Tibial nerve (tissue), 4 donors: ENCODE data around the gene DNM3. TPM values are rescaled to one million over a fixed set of nuclear protein-coding genes. Genes with fewer than 3 reads are reported as not detected.

Experiments
- DNase-seq, 2 donors: peaks; one replicate each; pipeline ENCODE4 v3.0.0-alpha.2; 2019; ENCODE audit warnings: low spot score in 2 of 2
- H3K27ac ChIP-seq, 4 donors: fragments of 200-600 bp; sonication (generic) in 3 of 4; one replicate each; pipeline ENCODE4 v1.5.1; 2017 to 2019; ENCODE audit warnings: mild to moderate bottlenecking in 1 of 4
- H3K27me3 ChIP-seq, 2 donors: fragments of 200-600 bp; sonication (generic) in 1 of 2; one replicate each; pipeline versions ENCODE4 v1.5.1 to v1.6.0; 2017 to 2019
- H3K36me3 ChIP-seq, 3 donors: fragments of 200-600 bp; sonication (generic); one replicate each; pipeline ENCODE4 v1.5.1; 2018 to 2019
- H3K4me1 ChIP-seq, 4 donors: fragments of 200-600 bp; sonication (generic) in 3 of 4; one replicate each; pipeline ENCODE4 v1.5.1; 2017 to 2019
- H3K4me3 ChIP-seq, 4 donors: fragments of 200-600 bp; sonication (generic) in 3 of 4; one replicate each; pipeline ENCODE4 v1.5.1; 2017 to 2019; ENCODE audit warnings: mild to moderate bottlenecking in 1 of 4, moderate library complexity in 1 of 4
- H3K9me3 ChIP-seq, 4 donors: fragments of 200-600 bp; sonication (generic) in 3 of 4; one replicate each; pipeline ENCODE4 v1.5.1; 2017 to 2019
- CTCF ChIP-seq, 5 experiments: fragments of 200-600 bp in 3 of 5; fragments of 450-650 bp in 2 of 5; sonication (generic) in 3 of 5; IDR thresholded peaks; one replicate each; pipeline ENCODE4 v1.5.1; 2016 to 2019; ENCODE audit warnings: antibody characterized with exemption in 5 of 5, mild to moderate bottlenecking in 3 of 5, moderate library complexity in 2 of 5
- EP300 ChIP-seq, 2 donors: sonication (generic); formaldehyde crosslinking; IDR thresholded peaks; one replicate each; pipeline ENCODE4 v1.6.1; 2017; ENCODE audit warnings: antibody characterized with exemption in 2 of 2, mild to moderate bottlenecking in 1 of 2
- POLR2A ChIP-seq, 2 donors: fragments of 450-650 bp; IDR thresholded peaks; one replicate each; pipeline ENCODE4 v1.6.1; 2017; ENCODE audit warnings: antibody characterized with exemption in 2 of 2, mild to moderate bottlenecking in 2 of 2, moderate library complexity in 2 of 2
- WGBS, 2 donors: methylation state at CpG; one replicate each; pipeline ENCODE4 v1.1.5; 2018; 5-methylcytosine and 5-hydroxymethylcytosine counted together
- total RNA-seq, 4 donors: library from RNA; depleted of rRNA; stranded (reverse); fragments of >200 nt; gene quantifications; one replicate each; pipeline ENCODE4 v1.1.0, GENCODE V29; 2016

The DNM3 gene
- total RNA-seq, 4 donors from 2014 or later: 9.8 to 15.3 (median 12.3) TPM

GRCh38 chr1:171816300-171816901 lies 24.9 kb upstream of the DNM3 start:
- no peaks in the 10 kb centered on the region for H3K36me3 ChIP-seq
- no peak for DNase-seq
- H3K27ac ChIP-seq: no peak overlapping the region
- H3K4me3 ChIP-seq: no peak overlapping the region
- H3K9me3 ChIP-seq: no peaks in the 10 kb centered on the region
- TF ChIP-seq CTCF (IDR thresholded peaks at IDR 0.05) (no peak), POLR2A (IDR thresholded peaks at IDR 0.05) (no peak), EP300 (IDR thresholded peaks at IDR 0.05) (no peak)
- WGBS, 2 donors: 89 to 90% methylated on average over 3 of the region's 3 CpGs
- no peaks in the 10 kb centered on the region for H3K4me1 ChIP-seq
- H3K27me3 ChIP-seq: no peaks in the 10 kb centered on the region

- Histone ChIP-seq H3K27me3 (no peaks in the 10 kb centered on the region), H3K27ac (peak overlapping the region in 1 of 4 donors; percentile 17), H3K36me3 (no peaks in the 10 kb centered on the region), H3K9me3 (no peaks in the 10 kb centered on the region), H3K4me1 (no peaks in the 10 kb centered on the region), H3K4me3 (no peak overlapping the region)
- TF ChIP-seq EP300 (IDR thresholded peaks at IDR 0.05) (no peak), CTCF (IDR thresholded peaks at IDR 0.05) (no peak), POLR2A (IDR thresholded peaks at IDR 0.05) (no peak)
- no peak for DNase-seq
- 21 to 40% methylated on average over 3 of the region's 3 CpGs for WGBS, 2 donors
These were observed 23.6 kb upstream of the DNM3 start for GRCh38 chr1:171817511-171818265.

GRCh38 chr1:171819946-171820345 lies 21.4 kb upstream of the DNM3 start:
- Histone ChIP-seq H3K36me3 (no peaks in the 10 kb centered on the region), H3K27me3 (no peaks in the 10 kb centered on the region), H3K4me3 (no peak overlapping the region), H3K27ac (no peak overlapping the region), H3K4me1 (no peaks in the 10 kb centered on the region), H3K9me3 (no peaks in the 10 kb centered on the region)
- WGBS, 2 donors: 47 to 59% methylated on average over 2 of the region's 2 CpGs
- no peak for DNase-seq
- no peak for TF ChIP-seq EP300 (IDR thresholded peaks at IDR 0.05)
- no peak for TF ChIP-seq POLR2A (IDR thresholded peaks at IDR 0.05)
- no peak for TF ChIP-seq CTCF (IDR thresholded peaks at IDR 0.05)

- H3K9me3 ChIP-seq: peaks cover 0 to 8% (median 0%) of the 10 kb centered on the region in 4 donors
- no peak for DNase-seq
- WGBS, 2 donors: 33 to 89% methylated on average over 1 of the region's 1 CpG
- H3K36me3 ChIP-seq: no peaks in the 10 kb centered on the region
- H3K4me3 ChIP-seq: no peak overlapping the region
- no peaks in the 10 kb centered on the region for H3K27me3 ChIP-seq
- H3K27ac ChIP-seq: no peak overlapping the region
- no peak for TF ChIP-seq POLR2A (IDR thresholded peaks at IDR 0.05)
- TF ChIP-seq EP300 (IDR thresholded peaks at IDR 0.05): no peak
- TF ChIP-seq CTCF (IDR thresholded peaks at IDR 0.05): no peak
- no peaks in the 10 kb centered on the region for H3K4me1 ChIP-seq
These were observed 14.3 kb upstream of the DNM3 start for GRCh38 chr1:171826973-171827372.

GRCh38 chr1:171828794-171829193 lies 12.5 kb upstream of the DNM3 start:
- H3K36me3 ChIP-seq: no peaks in the 10 kb centered on the region
- no peaks in the 10 kb centered on the region for H3K27me3 ChIP-seq
- no peaks in the 10 kb centered on the region for H3K4me1 ChIP-seq
- peaks cover 0 to 8% (median 0%) of the 10 kb centered on the region in 4 donors for H3K9me3 ChIP-seq
- H3K27ac ChIP-seq: no peak overlapping the region
- 89 to 90% methylated on average over 11 of the region's 11 CpGs for WGBS, 2 donors
- TF ChIP-seq EP300 (IDR thresholded peaks at IDR 0.05) (no peak), POLR2A (IDR thresholded peaks at IDR 0.05) (no peak), CTCF (IDR thresholded peaks at IDR 0.05) (no peak)
- no peak overlapping the region for H3K4me3 ChIP-seq
- no peak for DNase-seq
